Fibroblast of skin of back (primary cell): ENCODE results near the gene ROPN1L.

Source experiments
- DNase-seq: peaks from one replicate; pipeline ENCODE4 v3.0.0-alpha.2; 2013

The ROPN1L gene

GRCh38 chr5:10431415-10431814 is 10.3 kb upstream of the ROPN1L start:
- no peak for DNase-seq

- no peak for DNase-seq
These were observed 9.3 kb upstream of the ROPN1L start for GRCh38 chr5:10432059-10433008.

DNA sequence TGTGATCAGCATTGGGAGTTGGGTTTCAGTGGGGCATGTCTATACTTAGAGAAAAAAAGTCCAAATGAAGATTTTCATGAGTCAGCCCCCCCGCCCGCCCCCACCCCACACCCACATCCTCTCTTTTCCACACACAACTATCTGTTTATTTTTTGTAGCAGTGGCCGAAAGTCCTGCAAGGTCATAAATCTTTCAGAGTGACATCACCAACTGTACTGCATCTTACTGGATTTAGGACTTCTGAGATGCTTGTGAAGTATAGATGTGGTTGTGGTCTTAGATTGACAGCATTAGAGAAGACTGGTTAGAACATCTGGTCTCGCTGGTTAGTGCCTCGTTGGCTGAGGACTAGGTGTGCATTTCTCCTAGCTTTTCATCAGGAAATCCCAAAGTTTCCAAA is 7.3 kb upstream of the ROPN1L start:
- peak; percentile 35 for DNase-seq

GRCh38 chr5:10438301-10438700 is 3.4 kb upstream of the ROPN1L start:
- DNase-seq: no peak

GRCh38 chr5:10439692-10440091 is 2.0 kb upstream of the ROPN1L start:
- no peak for DNase-seq

- no peak for DNase-seq
These were observed 1.2 kb upstream of the ROPN1L start for GRCh38 chr5:10440367-10440990.

DNA sequence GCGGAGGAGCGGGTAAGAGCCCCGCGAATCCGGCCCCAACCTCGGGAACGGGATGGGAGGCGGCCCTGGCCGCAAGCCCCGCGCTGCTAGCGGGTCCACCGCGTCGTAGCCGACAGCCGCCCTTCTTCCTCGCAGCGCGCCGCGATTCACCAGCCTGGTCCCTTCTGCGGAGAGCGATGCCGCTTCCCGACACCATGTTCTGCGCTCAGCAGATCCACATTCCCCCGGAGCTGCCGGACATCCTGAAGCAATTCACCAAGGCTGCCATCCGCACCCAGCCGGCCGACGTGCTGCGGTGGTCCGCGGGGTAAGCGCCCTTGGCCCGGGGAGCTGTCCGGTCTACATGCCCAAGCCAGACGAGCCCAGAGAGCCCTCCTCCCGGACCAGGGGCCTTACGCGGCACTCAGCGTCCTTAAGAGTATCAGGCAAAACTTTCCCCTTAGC is 335 bp downstream of the ROPN1L start:
- no peak for DNase-seq

DNA sequence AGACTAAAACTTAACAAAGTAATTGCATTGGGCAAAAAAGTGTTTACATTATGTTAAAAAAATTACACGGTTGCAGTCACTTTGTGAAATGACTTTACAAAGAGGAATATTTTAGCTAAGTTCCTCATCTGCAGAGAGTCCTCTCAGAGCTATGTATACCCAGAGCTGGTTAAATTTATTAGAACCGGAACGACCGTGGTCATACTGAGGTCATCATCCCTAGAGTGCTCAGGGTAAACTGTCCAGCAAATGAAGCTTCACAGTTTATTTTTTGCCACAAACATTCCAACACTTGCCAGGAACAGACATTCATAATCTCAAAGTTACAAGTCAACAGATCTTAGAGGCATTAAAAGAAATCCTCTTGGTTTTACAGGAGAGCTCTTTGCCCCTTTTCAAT is 897 bp downstream of the ROPN1L start:
- DNase-seq: peak; percentile 26

DNA sequence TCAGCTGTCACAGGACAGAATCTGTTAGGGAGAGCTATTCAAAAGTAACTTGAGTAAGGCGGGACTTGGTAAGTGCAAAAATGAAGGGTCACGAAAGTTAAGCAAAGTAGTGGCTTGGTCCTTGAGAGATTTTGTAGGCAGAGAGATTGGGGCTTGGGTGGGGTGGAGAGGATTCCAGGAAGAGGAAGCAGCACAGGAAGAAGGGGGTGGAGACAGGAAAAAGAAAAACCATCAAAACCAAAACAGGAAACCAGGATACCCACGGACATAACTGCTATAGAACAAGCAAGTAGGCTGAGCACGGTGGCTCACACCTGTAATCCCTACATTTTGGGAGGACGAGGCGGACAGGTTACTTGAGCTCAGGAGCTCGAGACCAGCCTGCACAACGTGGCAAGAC is 3.7 kb downstream of the ROPN1L start:
- no peak for DNase-seq

GRCh38 chr5:10446490-10446889 is 4.8 kb downstream of the ROPN1L start:
- DNase-seq: no peak

- DNase-seq: no peak
These were observed 5.4 kb downstream of the ROPN1L start for GRCh38 chr5:10447041-10447440.

GRCh38 chr5:10448754-10449360 is 7.2 kb downstream of the ROPN1L start:
- no peak for DNase-seq

DNA sequence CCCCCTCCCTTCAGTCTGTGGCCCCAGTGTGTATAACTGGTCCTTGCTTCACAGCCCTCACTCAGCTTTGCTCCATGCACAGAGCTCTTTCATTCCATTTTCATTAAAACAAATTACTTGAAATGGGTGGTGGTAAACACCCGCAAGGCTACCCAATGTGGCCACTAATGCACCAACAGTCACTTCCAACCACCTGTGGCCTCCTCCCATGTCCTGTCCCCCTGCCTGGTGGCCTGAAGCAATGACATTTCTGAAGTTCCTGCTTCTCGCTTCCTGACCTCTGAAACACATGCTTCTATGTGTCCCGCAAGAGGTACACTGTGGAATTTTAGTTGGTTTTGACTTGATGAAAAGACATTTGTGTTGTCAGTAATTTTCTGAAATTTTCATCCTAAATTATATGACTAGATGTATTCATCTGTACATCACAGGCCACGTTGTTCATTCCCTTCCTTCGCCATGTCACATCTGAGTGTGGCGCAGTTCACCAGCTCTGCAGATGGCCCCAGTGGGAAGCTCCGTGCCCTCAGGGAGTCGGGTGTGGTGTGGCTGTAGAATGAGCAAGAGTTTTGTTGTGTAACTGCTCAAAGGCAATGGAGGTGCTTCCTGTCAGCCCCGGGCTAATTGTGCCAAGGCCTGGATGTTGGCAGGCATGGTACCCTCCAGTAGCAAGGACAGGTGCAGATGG is 9.6 kb downstream of the ROPN1L start:
- DNase-seq: no peak

- peak; percentile 86 for DNase-seq
These were observed 11.2 kb downstream of the ROPN1L start for GRCh38 chr5:10452768-10453331.

- peak; percentile 51 for DNase-seq
These were observed 11.9 kb downstream of the ROPN1L start for GRCh38 chr5:10453545-10453944.

GRCh38 chr5:10454591-10455276 is 13.1 kb downstream of the ROPN1L start:
- DNase-seq: peak; percentile 51

- DNase-seq: no peak
These were observed 13.6 kb downstream of the ROPN1L start for GRCh38 chr5:10455277-10455670.

DNA sequence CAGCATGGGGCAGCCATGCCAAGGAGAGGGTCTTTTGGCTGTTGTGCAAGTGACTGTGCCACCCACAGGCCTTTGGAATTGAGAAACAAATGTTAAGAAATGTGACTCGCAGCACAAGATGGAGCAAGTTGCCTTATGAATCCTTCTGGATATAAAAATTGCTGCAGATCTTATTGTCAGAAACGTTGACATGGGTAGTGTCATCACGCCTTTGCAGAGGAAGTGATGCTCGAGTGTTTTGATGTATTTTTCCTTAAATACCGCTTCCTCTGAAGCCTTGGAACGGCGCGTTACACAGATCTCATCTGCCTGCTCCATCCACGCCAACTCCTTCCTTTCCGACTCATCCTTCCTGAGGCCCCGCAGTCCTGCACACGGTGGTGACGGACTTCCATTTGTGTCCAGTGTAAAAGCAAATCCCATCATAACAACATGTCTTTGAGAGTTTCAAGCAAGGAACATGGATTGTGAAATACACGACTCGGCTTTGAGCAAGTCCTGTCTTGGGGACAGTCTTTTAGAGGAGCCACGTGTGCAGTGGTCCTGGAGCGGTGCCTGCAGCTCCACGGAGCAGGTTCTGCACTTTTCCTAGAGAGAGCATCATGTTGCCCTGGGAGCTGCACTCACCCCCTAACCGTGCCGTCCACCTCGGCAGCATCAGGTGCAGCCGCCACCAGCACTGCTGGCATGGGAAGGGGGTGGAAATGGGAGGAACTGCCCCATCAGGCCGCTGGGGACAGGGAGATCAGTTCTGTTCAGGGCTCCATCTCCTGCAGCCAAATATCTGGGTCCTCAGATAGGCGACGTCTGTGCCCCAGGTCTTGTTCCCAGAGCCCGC is 15.1 kb downstream of the ROPN1L start:
- peak; percentile 40 for DNase-seq

DNA sequence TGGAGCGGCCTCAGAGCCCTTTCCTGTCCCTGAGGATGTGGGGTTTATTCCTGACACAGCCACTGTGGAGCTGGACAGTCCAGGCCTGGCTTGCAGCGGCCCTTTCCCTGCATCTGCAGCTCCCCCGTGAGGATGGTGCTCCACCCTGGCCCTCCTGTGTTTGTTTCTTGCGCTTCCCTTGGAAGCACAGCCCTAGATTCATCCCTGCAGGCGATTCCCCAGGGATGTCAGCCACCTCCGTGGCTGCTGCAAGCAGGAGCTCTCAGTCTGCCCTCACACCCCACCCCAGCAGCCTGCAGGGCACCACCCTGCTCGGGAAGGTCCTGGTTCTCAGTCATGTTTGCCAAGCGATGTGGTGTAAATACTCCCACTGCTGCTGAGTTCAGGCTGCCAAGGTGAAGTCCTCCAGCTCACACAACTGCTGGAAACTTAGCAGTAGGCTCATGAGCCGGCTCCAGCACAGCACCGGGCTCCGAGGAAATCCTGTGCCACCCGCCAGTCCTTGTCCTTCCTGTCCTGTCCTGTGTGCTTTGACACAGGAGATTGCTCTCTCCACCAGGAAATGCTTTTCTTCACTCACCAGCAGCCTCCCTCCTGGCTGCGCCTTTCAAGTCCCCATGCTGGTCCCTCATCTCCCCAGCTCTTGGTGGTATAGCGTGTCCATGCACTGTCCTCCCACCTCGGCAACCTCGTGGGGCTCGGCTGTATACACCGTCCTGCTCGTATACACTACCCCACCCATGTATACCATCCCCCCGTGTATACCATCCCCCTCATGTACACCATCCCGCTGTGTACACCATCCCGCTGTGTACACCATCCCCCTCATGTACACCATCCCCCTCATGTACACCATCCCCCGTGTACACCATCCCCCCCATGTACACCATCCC is 16.2 kb downstream of the ROPN1L start:
- peak; percentile 29 for DNase-seq
